Gastroesophageal sphincter (tissue), 4 donors: ENCODE data around the gene GABRB3. TPM values are rescaled to one million over a fixed set of nuclear protein-coding genes. Genes with fewer than 3 reads are reported as not detected.

Experiments used
- ATAC-seq: fragments of 150-250 bp; one replicate; pipeline ENCODE4 v1.9.1; 2016; ENCODE audit warnings: mild to moderate bottlenecking, moderate library complexity
- H3K27ac ChIP-seq, 4 donors: fragments of 200-600 bp; sonication (generic) in 3 of 4; 1 replicate in 3 of 4; 2 replicates in 1 of 4; pipeline ENCODE4 v1.5.1; 2016 to 2019
- H3K27me3 ChIP-seq: fragments of 200-600 bp; sonication (generic); one replicate; pipeline ENCODE4 v1.5.1; 2019
- H3K36me3 ChIP-seq, 2 donors: fragments of 200-600 bp; sonication (generic); one replicate each; pipeline ENCODE4 v1.5.1; 2019; ENCODE audit warnings: control low read depth in 1 of 2
- H3K4me1 ChIP-seq, 3 donors: fragments of 200-600 bp; sonication (generic); 1 replicate in 2 of 3; 2 replicates in 1 of 3; pipeline ENCODE4 v1.5.1; 2016 to 2019; ENCODE audit warnings: control low read depth in 2 of 3
- H3K4me3 ChIP-seq, 2 donors: fragments of 200-600 bp; sonication (generic); one replicate each; pipeline ENCODE4 v1.5.1; 2019; ENCODE audit warnings: mild to moderate bottlenecking in 1 of 2, moderate library complexity in 1 of 2
- H3K9me3 ChIP-seq, 3 donors: fragments of 200-600 bp; sonication (generic); one replicate each; pipeline ENCODE4 v1.5.1; 2017 to 2019; ENCODE audit warnings: control low read depth in 2 of 3
- CTCF ChIP-seq, 4 experiments: fragments of 200-600 bp in 2 of 4; fragments of 450-650 bp in 2 of 4; sonication (generic) in 1 of 4; IDR thresholded peaks; one replicate each; pipeline ENCODE4 v1.5.1; 2017 to 2019; ENCODE audit warnings: antibody characterized with exemption in 4 of 4, mild to moderate bottlenecking in 2 of 4, moderate library complexity in 2 of 4
- EP300 ChIP-seq: sonication (generic); formaldehyde crosslinking; IDR thresholded peaks from one replicate; pipeline ENCODE4 v1.6.1; 2017; ENCODE audit warnings: antibody characterized with exemption, mild to moderate bottlenecking
- POLR2A ChIP-seq, 2 donors: fragments of 450-650 bp; IDR thresholded peaks; one replicate each; pipeline ENCODE4 v1.6.1; 2017; ENCODE audit warnings: antibody characterized with exemption in 2 of 2, mild to moderate bottlenecking in 2 of 2, moderate library complexity in 1 of 2
- POLR2AphosphoS5 ChIP-seq: sonication (generic); formaldehyde crosslinking; IDR thresholded peaks from one replicate; pipeline ENCODE4 v1.6.1; 2017; ENCODE audit warnings: antibody characterized with exemption
- WGBS, 2 donors: methylation state at CpG; one replicate each; pipeline ENCODE4 v1.1.5; 2018; ENCODE audit warnings: low coverage in 1 of 2; 5-methylcytosine and 5-hydroxymethylcytosine counted together
- total RNA-seq, 4 donors: library from RNA; depleted of rRNA; stranded (reverse); fragments of >200 nt; gene quantifications; one replicate each; pipeline ENCODE4 v1.1.0, GENCODE V29; 2016

Gene GABRB3
- total RNA-seq, 4 donors from 2014 or later = 2.4 to 4.3 (median 3.6) TPM

GRCh38 chr15:26632500-26632899, 140.4 kb downstream of the GABRB3 start:
- WGBS, 2 donors = 24 to 33% methylated on average over 4 of the region's 4 CpGs
- H3K36me3 ChIP-seq = no peaks in the 10 kb centered on the region
- ATAC-seq = no peak
- H3K27ac ChIP-seq = no peak overlapping the region
- no peaks in the 10 kb centered on the region for H3K4me1 ChIP-seq
- peaks cover 9% of the 10 kb centered on the region for H3K27me3 ChIP-seq
- TF ChIP-seq EP300 (no peak), CTCF (IDR thresholded peaks at IDR 0.05) (no peak), POLR2AphosphoS5 (no peak), POLR2A (IDR thresholded peaks at IDR 0.05) (no peak)
- H3K4me3 ChIP-seq = no peak overlapping the region
- H3K9me3 ChIP-seq = no peaks in the 10 kb centered on the region

GRCh38 chr15:26631894-26632293, 141.0 kb downstream of the GABRB3 start:
- TF ChIP-seq CTCF (IDR thresholded peaks at IDR 0.05) (no peak), EP300 (no peak), POLR2AphosphoS5 (no peak), POLR2A (IDR thresholded peaks at IDR 0.05) (no peak)
- no peak for ATAC-seq

GRCh38 chr15:26630857-26631256, 142.0 kb downstream of the GABRB3 start:
- peaks cover 9% of the 10 kb centered on the region for H3K27me3 ChIP-seq
- no peak for TF ChIP-seq POLR2A (IDR thresholded peaks at IDR 0.05)
- TF ChIP-seq EP300 = no peak
- no peak for TF ChIP-seq POLR2AphosphoS5
- no peak for TF ChIP-seq CTCF (IDR thresholded peaks at IDR 0.05)
- no peaks in the 10 kb centered on the region for H3K36me3 ChIP-seq
- ATAC-seq = no peak
- H3K9me3 ChIP-seq = peaks cover 0 to 8% (median 0%) of the 10 kb centered on the region in 3 donors
- no peak overlapping the region for H3K4me3 ChIP-seq
- H3K4me1 ChIP-seq = no peaks in the 10 kb centered on the region
- H3K27ac ChIP-seq = no peak overlapping the region
- WGBS, 2 donors = 53% methylated on average over 4 of the region's 4 CpGs; no CpG with 5 or more reads in 1 of the 2 donors

More at GRCh38 chr15:26631894-26632293, 141.0 kb downstream of the GABRB3 start:
- Histone ChIP-seq H3K27me3 (peaks cover 9% of the 10 kb centered on the region), H3K9me3 (peaks cover 0 to 4% (median 0%) of the 10 kb centered on the region in 3 donors), H3K4me3 (no peak overlapping the region), H3K36me3 (no peaks in the 10 kb centered on the region), H3K4me1 (no peaks in the 10 kb centered on the region), H3K27ac (no peak overlapping the region)
- 70 to 94% methylated on average over 5 to 6 of the region's 6 CpGs for WGBS, 2 donors

- WGBS, 2 donors = 61% methylated on average over 4 of the region's 41 CpGs; no CpG with 5 or more reads in 1 of the 2 donors
- TF ChIP-seq EP300 = no peak
- peak in 1 of 4 experiments; percentile 21 for TF ChIP-seq CTCF (IDR thresholded peaks at IDR 0.05)
- Histone ChIP-seq H3K27ac (peak overlapping the region in 1 of 4 donors; percentile 49), H3K4me3 (peak overlapping the region; percentile 24 to 42), H3K27me3 (peaks cover 3% of the 10 kb centered on the region), H3K4me1 (no peaks in the 10 kb centered on the region), H3K9me3 (peaks cover 0 to 8% (median 0%) of the 10 kb centered on the region in 3 donors), H3K36me3 (peaks cover 0 to 3% of the 10 kb centered on the region in 2 donors)
- peak; percentile 63 for ATAC-seq
These were observed 143.9 kb downstream of the GABRB3 start for GRCh38 chr15:26628879-26629529.

- 87 to 94% methylated on average over 2 to 3 of the region's 3 CpGs for WGBS, 2 donors
- H3K36me3 ChIP-seq = peaks cover 0 to 3% of the 10 kb centered on the region in 2 donors
- ATAC-seq = no peak
- H3K4me1 ChIP-seq = no peaks in the 10 kb centered on the region
- H3K27ac ChIP-seq = no peak overlapping the region
- no peaks in the 10 kb centered on the region for H3K27me3 ChIP-seq
- TF ChIP-seq EP300 (no peak), POLR2A (IDR thresholded peaks at IDR 0.05) (no peak), POLR2AphosphoS5 (no peak), CTCF (IDR thresholded peaks at IDR 0.05) (no peak)
- peaks cover 0 to 8% (median 0%) of the 10 kb centered on the region in 3 donors for H3K9me3 ChIP-seq
- H3K4me3 ChIP-seq = no peak overlapping the region
These were observed 144.8 kb downstream of the GABRB3 start for GRCh38 chr15:26628071-26628470.
